Measurements from ENCODE around the gene APBA2. TPM values are rescaled to one million over a fixed set of nuclear protein-coding genes. Genes with fewer than 3 reads are reported as not detected.

Gene APBA2
- total and polyA plus RNA-seq, 7 donors: 0.06 to 0.36 (median 0.08) TPM; not detected in 2

DNA sequence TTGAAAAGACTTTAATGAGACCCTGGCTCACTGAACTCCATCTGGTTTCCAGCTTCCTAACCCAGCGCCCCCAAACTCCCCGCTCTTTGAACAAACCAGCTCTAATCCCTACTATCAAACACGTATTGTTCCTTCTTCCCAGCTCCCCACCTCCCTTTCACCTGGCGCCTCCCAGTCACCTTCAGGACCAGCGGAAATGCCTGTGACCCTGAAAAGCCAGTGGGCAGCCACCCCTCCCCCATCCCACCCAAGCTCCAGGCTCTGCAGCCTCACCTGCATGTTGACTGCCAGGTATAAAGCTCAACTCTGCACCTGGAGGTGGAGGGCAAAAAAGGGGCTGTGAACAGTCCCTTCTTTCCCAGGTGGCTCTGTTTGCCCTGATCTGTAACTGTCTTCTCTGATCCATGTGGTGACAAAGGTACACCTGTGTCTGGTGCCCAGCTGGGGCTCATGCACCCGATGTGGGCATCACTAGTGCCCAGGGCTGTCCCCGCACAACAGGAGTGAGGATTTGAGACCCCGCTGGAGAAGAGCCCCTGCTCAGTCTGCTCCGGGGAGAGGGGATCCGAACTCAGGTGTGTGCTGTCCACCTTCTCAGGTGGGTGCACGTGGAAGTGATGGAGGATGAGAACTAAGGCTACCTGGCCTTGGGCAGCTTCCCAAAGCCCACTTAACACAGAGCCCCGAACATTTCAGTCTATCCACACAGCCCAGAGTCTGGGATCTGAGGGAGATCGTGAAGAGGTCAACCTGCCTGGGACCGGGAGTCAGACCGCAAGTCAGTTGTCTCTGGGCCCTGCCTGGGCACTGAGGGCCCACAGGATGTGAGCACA lies 254.9 kb downstream of the APBA2 start:
- Histone ChIP-seq H3K9me3 (no peaks in the 10 kb centered on the region), H3K4me1 (no peaks in the 10 kb centered on the region), H3K27me3 (ENCODE audit: insufficient read depth in 3 of 3, low read length in 2 of 3) (peaks cover 0 to 41% (median 9%) of the 10 kb centered on the region in 3 donors), H3K36me3 (ENCODE audit: insufficient read depth in 1 of 2, low read depth in 1 of 2) (no peaks in the 10 kb centered on the region), H3K27ac (no peak overlapping the region), H3K4me3 (no peak overlapping the region)
- no peak for TF ChIP-seq CTCF (IDR thresholded peaks at IDR 0.05)
- peak in 1 of 2 donors; percentile 24 for DNase-seq
- intact Hi-C loops (cut with DNase I): loop anchor here in 1 of 2 donors (10.0 kb wide), 1 partner anchor 134 kb away; no protein-coding TSS in a partner anchor
- ATAC-seq: no peak
- WGBS, 3 donors: 73 to 75% (median 74%) methylated on average over 15 of the region's 15 CpGs

- no peak overlapping the region for H3K27ac ChIP-seq
- 60 to 62% (median 62%) methylated on average over 11 to 12 of the region's 12 CpGs for WGBS, 3 donors
- no peaks in the 10 kb centered on the region for H3K36me3 ChIP-seq (ENCODE audit: insufficient read depth in 1 of 2, low read depth in 1 of 2)
- H3K27me3 ChIP-seq (ENCODE audit: insufficient read depth in 3 of 3, low read length in 2 of 3): peaks cover 0 to 41% (median 9%) of the 10 kb centered on the region in 3 donors
- peak in 1 of 2 donors; percentile 32 for DNase-seq
- ATAC-seq: no peak
- no peaks in the 10 kb centered on the region for H3K9me3 ChIP-seq
- intact Hi-C loops (cut with DNase I): loop anchor here in 1 of 2 donors (10.0 kb wide), 1 partner anchor 133 kb away; no protein-coding TSS in a partner anchor
- no peak overlapping the region for H3K4me3 ChIP-seq
- TF ChIP-seq CTCF (IDR thresholded peaks at IDR 0.05): no peak
- no peaks in the 10 kb centered on the region for H3K4me1 ChIP-seq
Measured at GRCh38 chr15:29141308-29142128, 255.7 kb downstream of the APBA2 start.

GRCh38 chr15:29142129-29142747 lies 256.5 kb downstream of the APBA2 start:
- no peaks in the 10 kb centered on the region for H3K9me3 ChIP-seq
- H3K4me3 ChIP-seq: no peak overlapping the region
- no peak for TF ChIP-seq CTCF (IDR thresholded peaks at IDR 0.05)
- no peaks in the 10 kb centered on the region for H3K4me1 ChIP-seq
- ATAC-seq: no peak
- no peak for DNase-seq
- intact Hi-C loops (cut with DNase I): loop anchor here in 1 of 2 donors (10.0 kb wide), 1 partner anchor 133 kb away; no protein-coding TSS in a partner anchor
- no peaks in the 10 kb centered on the region for H3K36me3 ChIP-seq (ENCODE audit: insufficient read depth in 1 of 2, low read depth in 1 of 2)
- peaks cover 0 to 33% (median 9%) of the 10 kb centered on the region in 3 donors for H3K27me3 ChIP-seq (ENCODE audit: insufficient read depth in 3 of 3, low read length in 2 of 3)
- no peak overlapping the region for H3K27ac ChIP-seq
- 79 to 88% (median 81%) methylated on average over 8 of the region's 8 CpGs for WGBS, 3 donors

DNA sequence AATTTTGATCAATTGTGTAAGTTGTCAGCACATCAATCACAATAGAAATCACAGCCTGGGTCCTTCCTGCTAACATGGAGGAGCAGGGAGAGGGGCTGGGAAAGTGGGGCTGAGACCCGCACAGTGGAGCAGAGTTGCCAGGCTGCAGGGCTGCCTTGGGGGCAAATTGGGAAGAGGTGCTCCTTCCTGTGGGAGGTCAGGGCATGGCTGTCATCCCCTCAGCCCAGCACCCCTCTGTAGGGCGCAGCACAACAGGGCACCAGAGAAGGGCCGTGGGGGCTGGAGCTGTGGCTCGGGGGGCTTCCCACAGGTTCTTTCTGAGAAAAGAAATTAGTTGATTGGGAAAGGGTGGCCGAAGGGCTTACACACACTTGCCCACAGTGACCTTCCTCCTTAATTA lies 257.5 kb downstream of the APBA2 start:
- no peaks in the 10 kb centered on the region for H3K4me1 ChIP-seq
- WGBS, 3 donors: 87 to 92% (median 91%) methylated on average over 5 of the region's 5 CpGs
- no peak for TF ChIP-seq CTCF (IDR thresholded peaks at IDR 0.05)
- DNase-seq (no peak), ATAC-seq (no peak)
- H3K36me3 ChIP-seq (ENCODE audit: insufficient read depth in 1 of 2, low read depth in 1 of 2): no peaks in the 10 kb centered on the region
- H3K27me3 ChIP-seq (ENCODE audit: insufficient read depth in 3 of 3, low read length in 2 of 3): peaks cover 0 to 28% (median 9%) of the 10 kb centered on the region in 3 donors
- no peak overlapping the region for H3K4me3 ChIP-seq
- intact Hi-C loops (cut with DNase I): loop anchor here in 1 of 2 donors (10.0 kb wide), 1 partner anchor 132 kb away; no protein-coding TSS in a partner anchor
- H3K9me3 ChIP-seq: no peaks in the 10 kb centered on the region
- no peak overlapping the region for H3K27ac ChIP-seq

Data from psoas muscle (tissue), 8 donors.